ENCODE results near the gene SPATS2L.

GRCh38 chr2:200257570-200257969, 48.9 kb upstream of the SPATS2L start:
- TF ChIP-seq CTCF (IDR thresholded peaks at IDR 0.05) (no peak), EZH2 (IDR thresholded peaks at IDR 0.05; ENCODE audit: borderline replicate concordance, insufficient read depth, low read depth, low read length, poor library complexity, severe bottlenecking) (no peak)
